GM12878 (cell line): ENCODE measurements around the gene COPE. TPM values are rescaled to one million over a fixed set of nuclear protein-coding genes. Genes with fewer than 3 reads are reported as not detected.

Experiments
- BACH1 ChIP-seq: fragments of 450-650 bp; IDR thresholded peaks from 2 replicates; pipeline ENCODE4 v1.6.1; 2017; ENCODE audit warnings: mild to moderate bottlenecking, borderline replicate concordance
- CHD2 ChIP-seq: IDR thresholded peaks from 2 replicates; pipeline ENCODE4 v1.6.1; 2011; ENCODE audit warnings: low read depth, low read length, improper control_type of control experiment, borderline replicate concordance
- EGR1 ChIP-seq, 2 experiments: IDR thresholded peaks; 1 replicate in 1 of 2; 2 replicates in 1 of 2; pipeline ENCODE4 v1.6.1; 2011 to 2012; ENCODE audit warnings: low read depth in 2 of 2, low read length in 2 of 2, borderline replicate concordance in 1 of 2, mild to moderate bottlenecking in 1 of 2, moderate library complexity in 1 of 2
- GABPA ChIP-seq: IDR thresholded peaks from 2 replicates; pipeline ENCODE4 v1.6.1; 2014; ENCODE audit warnings: antibody characterized with exemption, low read depth, mild to moderate bottlenecking, inconsistent platforms
- GATAD2B ChIP-seq: fragments of 450-650 bp; conservative IDR thresholded peaks from 2 replicates; pipeline ENCODE4 v1.6.1; 2017; ENCODE audit warnings: low read depth, mild to moderate bottlenecking, moderate library complexity
- KLF5 ChIP-seq: fragments of 450-650 bp; IDR thresholded peaks from 2 replicates; pipeline ENCODE4 v1.6.1; 2014; ENCODE audit warnings: mild to moderate bottlenecking; ENCODE audit not compliant: partially characterized antibody
- LARP7 ChIP-seq: fragments of 450-650 bp; IDR thresholded peaks from 2 replicates; pipeline ENCODE4 v1.6.1; 2017; ENCODE audit warnings: mild to moderate bottlenecking
- MTA2 ChIP-seq: fragments of 450-650 bp; IDR thresholded peaks from 2 replicates; pipeline ENCODE4 v1.6.1; 2016; ENCODE audit warnings: low read depth, mild to moderate bottlenecking, moderate library complexity
- NR2C1 ChIP-seq: fragments of 450-650 bp; IDR thresholded peaks from 2 replicates; pipeline ENCODE4 v1.6.1; 2017; ENCODE audit warnings: antibody characterized with exemption, mild to moderate bottlenecking, moderate library complexity
- POLR2AphosphoS2 ChIP-seq: IDR thresholded peaks from 2 replicates; pipeline ENCODE4 v1.6.1; 2011; ENCODE audit warnings: low read depth, mild to moderate bottlenecking, low read length, improper control_type of control experiment, moderate library complexity
- SMARCA5 ChIP-seq: fragments of 450-650 bp; IDR thresholded peaks from 2 replicates; pipeline ENCODE4 v1.6.1; 2017; ENCODE audit warnings: mild to moderate bottlenecking
- TCF7 ChIP-seq: IDR thresholded peaks from 2 replicates; pipeline ENCODE4 v1.6.1; 2014; ENCODE audit warnings: antibody characterized with exemption, borderline replicate concordance
- polyA plus RNA-seq, 11 experiments: library from polyadenylated mRNA; depleted of rRNA in 4 of 11; unstranded in 6 of 11; stranded (reverse) in 5 of 11; fragments of >200 nt; fragmentation: Nextera tagmentation in 4 of 11; fragmentation: Illumina TruSeq in 1 of 11; extraction: Ambion mirVana in 4 of 11; extraction: Trizol in 1 of 11; gene quantifications; 1 replicate in 1 of 11; 2 replicates in 10 of 11; pipeline versions ENCODE4 v1.2.1 to v1.2.3, GENCODE V29; 2011 to 2016; ENCODE audit warnings: inconsistent platforms in 2 of 11, missing spikeins in 2 of 11, low read depth in 1 of 11
- total RNA-seq, 4 experiments: library from RNA; depleted of rRNA in 3 of 4; stranded (reverse); fragments of >200 nt in 3 of 4; fragmentation: Illumina TruSeq in 1 of 4; extraction: Trizol in 1 of 4; gene quantifications; 2 replicates each; pipeline versions ENCODE4 v1.2.1 to v1.2.3, GENCODE V29; 2013 to 2021
- TF ChIP-seq, protein P1 (sequence below): fragments of 450-650 bp; IDR thresholded peaks from 2 replicates; pipeline ENCODE4 v1.6.1; 2017; ENCODE audit warnings: mild to moderate bottlenecking, moderate library complexity
- TF ChIP-seq, protein P2 (sequence below): IDR thresholded peaks from 2 replicates; pipeline ENCODE4 v1.6.1; 2011; ENCODE audit warnings: low read depth, low read length, improper control_type of control experiment, borderline replicate concordance
- TF ChIP-seq, protein P3 (sequence below), 3 experiments: IDR thresholded peaks in 2 of 3; conservative IDR thresholded peaks in 1 of 3; 2 replicates each; pipeline ENCODE4 v1.5.1; 2011; ENCODE audit warnings: low read depth in 3 of 3, low read length in 3 of 3, mild to moderate bottlenecking in 3 of 3, control low read depth in 2 of 3, moderate library complexity in 2 of 3, inconsistent platforms in 1 of 3, mixed read lengths in 1 of 3; ENCODE audit not compliant: control insufficient read depth in 2 of 3, insufficient read depth in 1 of 3; ENCODE audit errors: extremely low read depth in 1 of 3
- TF ChIP-seq, protein P4 (sequence below): IDR thresholded peaks from 2 replicates; pipeline ENCODE4 v1.6.1; 2012; ENCODE audit warnings: low read depth, low read length, improper control_type of control experiment

COPE gene
- total and polyA plus RNA-seq, 10 of the 15 experiments (the other 5 are each of a cell fraction or from before 2014, with no cell fraction given): 3.5 to 464 (median 222) TPM

DNA sequence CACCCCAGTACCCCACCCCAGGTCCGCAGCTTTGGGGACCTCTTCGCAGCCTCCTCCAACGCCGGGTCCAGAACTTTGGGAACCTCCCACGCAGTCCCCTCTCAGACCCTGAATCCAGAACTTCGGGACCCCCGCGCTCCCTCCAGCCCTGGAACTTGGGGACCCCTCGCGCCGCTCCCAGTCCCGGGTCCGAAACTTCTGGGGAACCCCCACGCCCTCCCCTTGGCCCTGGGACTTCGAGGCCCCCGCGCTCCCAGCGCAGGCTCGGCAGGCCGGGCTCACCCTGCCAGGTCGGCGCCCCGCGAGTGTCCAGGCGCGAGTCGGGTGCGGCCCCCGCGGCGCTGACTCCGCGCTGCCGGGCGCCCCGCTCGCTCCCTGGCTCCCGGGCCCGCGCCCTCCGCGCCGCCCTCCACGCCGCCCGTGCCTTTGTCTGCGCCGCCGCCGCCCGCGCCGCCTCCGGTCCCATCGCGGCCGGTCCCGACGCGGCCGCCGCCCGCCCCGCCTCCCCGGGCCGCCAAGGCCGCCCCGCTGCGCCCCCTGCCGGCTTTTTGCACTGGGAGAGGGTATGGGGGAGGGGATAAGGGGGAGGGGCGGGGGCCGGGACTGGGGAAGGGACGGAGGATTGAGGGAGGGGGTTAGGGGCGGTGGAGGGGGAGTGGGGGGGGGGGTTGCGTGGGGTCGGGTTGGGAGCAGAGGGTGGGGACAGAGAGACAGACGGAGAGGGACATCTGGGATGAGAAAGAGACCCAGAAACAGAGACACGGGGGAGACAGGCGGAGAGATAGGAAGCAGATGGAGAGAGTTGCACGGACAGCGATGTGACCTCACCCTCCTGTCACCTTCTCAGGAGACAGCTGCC, 21.8 kb upstream of the COPE start, which contains the start of gene HOMER3 (continued):
- TF ChIP-seq, protein P1, sequence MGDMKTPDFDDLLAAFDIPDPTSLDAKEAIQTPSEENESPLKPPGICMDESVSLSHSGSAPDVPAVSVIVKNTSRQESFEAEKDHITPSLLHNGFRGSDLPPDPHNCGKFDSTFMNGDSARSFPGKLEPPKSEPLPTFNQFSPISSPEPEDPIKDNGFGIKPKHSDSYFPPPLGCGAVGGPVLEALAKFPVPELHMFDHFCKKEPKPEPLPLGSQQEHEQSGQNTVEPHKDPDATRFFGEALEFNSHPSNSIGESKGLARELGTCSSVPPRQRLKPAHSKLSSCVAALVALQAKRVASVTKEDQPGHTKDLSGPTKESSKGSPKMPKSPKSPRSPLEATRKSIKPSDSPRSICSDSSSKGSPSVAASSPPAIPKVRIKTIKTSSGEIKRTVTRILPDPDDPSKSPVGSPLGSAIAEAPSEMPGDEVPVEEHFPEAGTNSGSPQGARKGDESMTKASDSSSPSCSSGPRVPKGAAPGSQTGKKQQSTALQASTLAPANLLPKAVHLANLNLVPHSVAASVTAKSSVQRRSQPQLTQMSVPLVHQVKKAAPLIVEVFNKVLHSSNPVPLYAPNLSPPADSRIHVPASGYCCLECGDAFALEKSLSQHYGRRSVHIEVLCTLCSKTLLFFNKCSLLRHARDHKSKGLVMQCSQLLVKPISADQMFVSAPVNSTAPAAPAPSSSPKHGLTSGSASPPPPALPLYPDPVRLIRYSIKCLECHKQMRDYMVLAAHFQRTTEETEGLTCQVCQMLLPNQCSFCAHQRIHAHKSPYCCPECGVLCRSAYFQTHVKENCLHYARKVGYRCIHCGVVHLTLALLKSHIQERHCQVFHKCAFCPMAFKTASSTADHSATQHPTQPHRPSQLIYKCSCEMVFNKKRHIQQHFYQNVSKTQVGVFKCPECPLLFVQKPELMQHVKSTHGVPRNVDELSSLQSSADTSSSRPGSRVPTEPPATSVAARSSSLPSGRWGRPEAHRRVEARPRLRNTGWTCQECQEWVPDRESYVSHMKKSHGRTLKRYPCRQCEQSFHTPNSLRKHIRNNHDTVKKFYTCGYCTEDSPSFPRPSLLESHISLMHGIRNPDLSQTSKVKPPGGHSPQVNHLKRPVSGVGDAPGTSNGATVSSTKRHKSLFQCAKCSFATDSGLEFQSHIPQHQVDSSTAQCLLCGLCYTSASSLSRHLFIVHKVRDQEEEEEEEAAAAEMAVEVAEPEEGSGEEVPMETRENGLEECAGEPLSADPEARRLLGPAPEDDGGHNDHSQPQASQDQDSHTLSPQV: no peak
- TF ChIP-seq TCF7 (no peak), MTA2 (no peak), EGR1 (IDR thresholded peaks at IDR 0.05; ENCODE audit: borderline replicate concordance in 1 of 2, low read depth in 2 of 2, low read length in 2 of 2) (0 out of 3 replicates have a peak, but pooled peaks of 1 of the 2 experiments have one; percentile 24), GATAD2B (peak; percentile 53; the same call in 1 of the 2 replicates), BACH1 (0 out of 2 replicates have a peak, but pooled peaks have one; percentile 13), CHD2 (peak; percentile 66; the same call in 1 of the 2 replicates), NR2C1 (no peak), KLF5 (no peak), LARP7 (peak; percentile 62; the same call in 1 of the 2 replicates), SMARCA5 (peak; percentile 64; the same call in 1 of the 2 replicates), GABPA (no peak), POLR2AphosphoS2 (no peak)
- TF ChIP-seq, protein P2, sequence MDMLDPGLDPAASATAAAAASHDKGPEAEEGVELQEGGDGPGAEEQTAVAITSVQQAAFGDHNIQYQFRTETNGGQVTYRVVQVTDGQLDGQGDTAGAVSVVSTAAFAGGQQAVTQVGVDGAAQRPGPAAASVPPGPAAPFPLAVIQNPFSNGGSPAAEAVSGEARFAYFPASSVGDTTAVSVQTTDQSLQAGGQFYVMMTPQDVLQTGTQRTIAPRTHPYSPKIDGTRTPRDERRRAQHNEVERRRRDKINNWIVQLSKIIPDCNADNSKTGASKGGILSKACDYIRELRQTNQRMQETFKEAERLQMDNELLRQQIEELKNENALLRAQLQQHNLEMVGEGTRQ: no peak
- TF ChIP-seq, protein P3, sequence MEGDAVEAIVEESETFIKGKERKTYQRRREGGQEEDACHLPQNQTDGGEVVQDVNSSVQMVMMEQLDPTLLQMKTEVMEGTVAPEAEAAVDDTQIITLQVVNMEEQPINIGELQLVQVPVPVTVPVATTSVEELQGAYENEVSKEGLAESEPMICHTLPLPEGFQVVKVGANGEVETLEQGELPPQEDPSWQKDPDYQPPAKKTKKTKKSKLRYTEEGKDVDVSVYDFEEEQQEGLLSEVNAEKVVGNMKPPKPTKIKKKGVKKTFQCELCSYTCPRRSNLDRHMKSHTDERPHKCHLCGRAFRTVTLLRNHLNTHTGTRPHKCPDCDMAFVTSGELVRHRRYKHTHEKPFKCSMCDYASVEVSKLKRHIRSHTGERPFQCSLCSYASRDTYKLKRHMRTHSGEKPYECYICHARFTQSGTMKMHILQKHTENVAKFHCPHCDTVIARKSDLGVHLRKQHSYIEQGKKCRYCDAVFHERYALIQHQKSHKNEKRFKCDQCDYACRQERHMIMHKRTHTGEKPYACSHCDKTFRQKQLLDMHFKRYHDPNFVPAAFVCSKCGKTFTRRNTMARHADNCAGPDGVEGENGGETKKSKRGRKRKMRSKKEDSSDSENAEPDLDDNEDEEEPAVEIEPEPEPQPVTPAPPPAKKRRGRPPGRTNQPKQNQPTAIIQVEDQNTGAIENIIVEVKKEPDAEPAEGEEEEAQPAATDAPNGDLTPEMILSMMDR (IDR thresholded peaks at IDR 0.05 in 2 of 3, conservative IDR thresholded peaks at IDR 0.05 in 1 of 3; ENCODE audit: control insufficient read depth in 2 of 3, extremely low read depth in 1 of 3, insufficient read depth in 1 of 3, low read depth in 3 of 3, low read length in 3 of 3): peak in 2 of 3 experiments; percentile 46 to 47; a peak in 3 of 6 replicates
- TF ChIP-seq, protein P4, sequence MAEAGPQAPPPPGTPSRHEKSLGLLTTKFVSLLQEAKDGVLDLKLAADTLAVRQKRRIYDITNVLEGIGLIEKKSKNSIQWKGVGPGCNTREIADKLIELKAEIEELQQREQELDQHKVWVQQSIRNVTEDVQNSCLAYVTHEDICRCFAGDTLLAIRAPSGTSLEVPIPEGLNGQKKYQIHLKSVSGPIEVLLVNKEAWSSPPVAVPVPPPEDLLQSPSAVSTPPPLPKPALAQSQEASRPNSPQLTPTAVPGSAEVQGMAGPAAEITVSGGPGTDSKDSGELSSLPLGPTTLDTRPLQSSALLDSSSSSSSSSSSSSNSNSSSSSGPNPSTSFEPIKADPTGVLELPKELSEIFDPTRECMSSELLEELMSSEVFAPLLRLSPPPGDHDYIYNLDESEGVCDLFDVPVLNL: no peak
